A549 (cell line): ENCODE results near the gene CDC42EP4.

Experiments
- BHLHE40 ChIP-seq: IDR thresholded peaks from 2 replicates; pipeline ENCODE4 v1.6.1; 2012; ENCODE audit warnings: low read depth, low read length, inconsistent platforms
- CBX8 ChIP-seq: fragments of 200-600 bp; sonication (generic); IDR thresholded peaks from 2 replicates; pipeline ENCODE4 v1.6.1; 2016
- CHD2 ChIP-seq: fragments of 150-350 bp; IDR thresholded peaks from 2 replicates; pipeline ENCODE4 v1.6.1; 2014; ENCODE audit warnings: low read length; ENCODE audit not compliant: partially characterized antibody
- CTCF ChIP-seq: fragments of >200 bp; sonication (Bioruptor Twin); formaldehyde crosslinking; IDR thresholded peaks from 3 replicates; pipeline ENCODE4 v1.5.1; 2016
- MYC ChIP-seq: IDR thresholded peaks from 2 replicates; pipeline ENCODE4 v1.6.1; 2012; ENCODE audit warnings: mild to moderate bottlenecking, inconsistent platforms, low read length, improper control_type of control experiment, borderline replicate concordance
- NFE2L2 ChIP-seq: fragments of 150-350 bp; conservative IDR thresholded peaks from 2 replicates; pipeline ENCODE4 v1.6.1; 2014; ENCODE audit warnings: low read length
- NPAS2 ChIP-seq: fragments of 250-450 bp; sonication (Bioruptor Pico); IDR thresholded peaks from 2 replicates; pipeline ENCODE4 v1.8.0; 2022; ENCODE audit warnings: mild to moderate bottlenecking, moderate library complexity, borderline replicate concordance
- REST ChIP-seq: fragments of 200-600 bp; sonication (generic); IDR thresholded peaks from 2 replicates; pipeline ENCODE4 v1.6.1; 2016; ENCODE audit warnings: antibody characterized with exemption, mild to moderate bottlenecking, moderate library complexity
- RNF2 ChIP-seq: fragments of 200-600 bp; sonication (generic); IDR thresholded peaks from 2 replicates; pipeline ENCODE4 v1.6.1; 2016; ENCODE audit warnings: low read depth, mild to moderate bottlenecking, antibody characterized with exemption, moderate library complexity, borderline replicate concordance
- USF2 ChIP-seq: fragments of 450-650 bp; IDR thresholded peaks from 2 replicates; pipeline ENCODE4 v1.6.1; 2014; ENCODE audit warnings: antibody characterized with exemption
- ZNF302 ChIP-seq: fragments of 250-450 bp; sonication (Bioruptor Pico); IDR thresholded peaks from 2 replicates; pipeline ENCODE4 v1.9.0; 2021; ENCODE audit warnings: inconsistent platforms, mild to moderate bottlenecking, moderate library complexity

- TF ChIP-seq CTCF (no peak), ZNF302 (CRISPR knock-in tag) (no peak), USF2 (no peak), BHLHE40 (no peak), RNF2 (no peak), CBX8 (no peak), CHD2 (no peak), MYC (no peak), REST (no peak), NPAS2 (CRISPR knock-in tag) (no peak), NFE2L2 (no peak)
Observed at GRCh38 chr17:73359352-73359751, 47.6 kb upstream of the CDC42EP4 start.
